ENCODE data around the gene MANBA.

GRCh38 chr4:102772738-102773340, 12.1 kb upstream of the MANBA start:
- TF ChIP-seq MYC (IDR thresholded peaks at IDR 0.05; ENCODE audit: low read depth, low read length) (no peak), CTCF (IDR thresholded peaks at IDR 0.05; ENCODE audit: low read depth, low read length) (no peak), POLR2A (IDR thresholded peaks at IDR 0.05; ENCODE audit: extremely low read depth, insufficient read length) (no peak)

Data from NB4 (cell line).